HG03039 (cell line): Measurements from ENCODE around the gene HNRNPH1.

Source experiments
- ATAC-seq: cut with Tn5 transposase; IDR thresholded peaks from one replicate; pipeline ENCODE4 v1.9.1; 2021; ENCODE audit warnings: mild to moderate bottlenecking, moderate library complexity; ENCODE audit not compliant: unreplicated experiment

Gene HNRNPH1

GRCh38 chr5:179606071-179606909, 17.2 kb downstream of the HNRNPH1 start:
- ATAC-seq: no peak

- ATAC-seq: no peak
Observed at GRCh38 chr5:179605026-179605833, 18.2 kb downstream of the HNRNPH1 start.

- ATAC-seq: no peak
Observed at GRCh38 chr5:179603308-179603707, 20.2 kb downstream of the HNRNPH1 start.

GRCh38 chr5:179601871-179602625, 21.4 kb downstream of the HNRNPH1 start:
- no peak for ATAC-seq

GRCh38 chr5:179599973-179600372, 23.5 kb downstream of the HNRNPH1 start:
- ATAC-seq: no peak

GRCh38 chr5:179599566-179599965, 23.9 kb downstream of the HNRNPH1 start:
- no peak for ATAC-seq

- no peak for ATAC-seq
Observed at GRCh38 chr5:179599100-179599499, 24.4 kb downstream of the HNRNPH1 start.

GRCh38 chr5:179596421-179596820, 27.1 kb downstream of the HNRNPH1 start:
- no peak for ATAC-seq

- no peak for ATAC-seq
Observed at GRCh38 chr5:179595916-179596315, 27.6 kb downstream of the HNRNPH1 start.

- no peak for ATAC-seq
Observed at GRCh38 chr5:179588166-179588565, 35.3 kb downstream of the HNRNPH1 start.

- ATAC-seq: no peak
Observed at GRCh38 chr5:179585941-179586401, 37.5 kb downstream of the HNRNPH1 start.

- ATAC-seq: no peak
Observed at GRCh38 chr5:179577286-179577960, 46.0 kb downstream of the HNRNPH1 start.

- no peak for ATAC-seq
Observed at GRCh38 chr5:179572386-179572785, 51.1 kb downstream of the HNRNPH1 start.

GRCh38 chr5:179568721-179569120, 54.8 kb downstream of the HNRNPH1 start:
- ATAC-seq: no peak

- no peak for ATAC-seq
Observed at GRCh38 chr5:179564526-179564925, 58.9 kb downstream of the HNRNPH1 start.
